ENCODE results near the gene UCK1.

Gene UCK1

GRCh38 chr9:131492070-131492469 lies 39.0 kb downstream of the UCK1 start:
- no peak for DNase-seq

DNA sequence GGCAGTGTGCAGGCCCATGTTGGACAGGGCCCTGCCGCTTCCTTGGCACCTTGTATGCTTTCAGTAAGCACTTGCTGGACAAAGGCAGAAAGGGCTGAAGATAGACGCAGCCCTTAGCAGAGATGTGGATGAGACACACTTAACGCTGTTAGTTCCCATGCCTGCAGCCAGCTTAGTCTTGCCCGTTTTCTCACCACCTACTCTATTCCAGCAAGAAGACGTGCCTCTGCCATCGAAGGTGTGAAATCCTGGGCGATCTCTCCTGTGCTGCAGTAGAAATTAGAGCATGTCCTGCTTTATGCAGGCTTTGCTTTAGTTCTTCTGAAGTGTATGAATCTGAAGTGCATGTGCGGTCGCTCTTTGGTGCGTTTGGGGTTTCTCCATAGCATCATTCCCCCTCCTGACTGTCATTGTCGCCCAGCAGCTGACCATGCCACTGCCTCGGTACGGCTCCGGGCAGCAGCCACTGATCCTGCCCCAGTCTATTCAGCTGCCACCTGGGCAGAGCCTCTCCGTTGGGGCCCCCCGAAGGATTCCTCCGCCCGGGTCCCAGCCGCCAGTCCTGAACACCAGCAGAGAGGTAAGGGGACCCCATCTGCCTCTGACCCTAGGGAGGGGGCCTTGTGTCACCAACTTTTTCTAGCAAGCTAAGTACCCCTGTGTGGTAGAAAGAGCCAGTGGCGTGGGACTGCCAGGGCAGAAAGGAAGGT lies 39.9 kb downstream of the UCK1 start:
- no peak for DNase-seq

DNA sequence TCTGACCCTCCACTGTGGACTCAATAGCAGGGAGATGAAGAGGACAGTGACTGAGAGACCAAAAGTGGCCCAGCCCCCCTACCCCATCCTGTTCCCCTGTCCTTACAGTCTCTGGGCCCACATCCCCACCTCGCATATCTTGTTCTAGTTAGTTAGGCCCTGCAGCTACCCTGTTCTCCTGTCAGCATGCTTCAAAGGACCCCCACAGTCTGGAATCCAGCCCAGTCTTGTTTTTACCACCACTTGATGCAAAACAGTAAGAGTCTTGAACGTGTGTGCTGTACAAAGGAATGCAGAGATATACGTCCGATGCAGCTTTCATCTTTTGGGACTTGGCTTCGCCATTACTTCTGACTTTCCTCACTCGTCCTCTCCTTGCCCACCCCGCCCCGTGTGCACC lies 40.5 kb downstream of the UCK1 start:
- no peak for DNase-seq

GRCh38 chr9:131487621-131488031 lies 43.4 kb downstream of the UCK1 start:
- no peak for DNase-seq

GRCh38 chr9:131487001-131487400 lies 44.1 kb downstream of the UCK1 start:
- DNase-seq, result no peak

GRCh38 chr9:131485728-131486422 lies 45.2 kb downstream of the UCK1 start:
- no peak for DNase-seq

- no peak for DNase-seq
Observed at GRCh38 chr9:131485206-131485605, 45.9 kb downstream of the UCK1 start.

GRCh38 chr9:131484560-131485185 lies 46.4 kb downstream of the UCK1 start:
- no peak for DNase-seq

GRCh38 chr9:131484051-131484445 lies 47.0 kb downstream of the UCK1 start:
- no peak for DNase-seq

GRCh38 chr9:131483319-131484050 lies 47.6 kb downstream of the UCK1 start:
- no peak for DNase-seq

DNA sequence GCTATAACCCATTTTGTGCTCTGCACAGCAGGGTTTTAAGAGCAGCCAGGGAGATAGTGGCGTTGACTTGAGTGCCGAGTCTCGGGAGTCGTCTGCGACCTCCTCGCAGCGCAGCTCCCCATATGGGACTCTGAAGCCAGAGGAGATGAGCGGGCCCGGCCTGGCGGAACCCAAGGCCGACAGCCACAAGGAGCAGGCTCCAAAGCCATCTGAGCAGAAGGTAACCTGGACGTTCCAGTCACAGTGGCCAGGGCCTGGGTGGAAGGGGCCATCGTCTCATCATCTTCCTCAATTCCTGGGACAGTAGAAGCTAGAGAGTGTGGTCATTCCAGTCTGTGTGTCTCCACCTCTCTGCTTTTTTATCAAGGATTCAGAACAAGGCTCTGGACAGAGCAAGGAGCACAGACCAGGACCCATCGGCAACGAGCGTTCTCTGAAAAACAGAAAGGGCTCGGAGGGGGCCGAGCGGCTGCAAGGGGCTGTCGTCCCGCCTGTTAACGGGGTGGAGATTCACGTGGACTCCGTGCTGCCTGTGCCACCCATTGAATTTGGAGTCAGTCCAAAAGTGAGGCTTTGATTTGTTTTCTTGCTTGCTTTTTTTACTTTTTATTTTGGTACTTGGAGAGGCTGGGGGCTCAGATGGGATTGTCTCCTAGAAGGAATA lies 48.6 kb downstream of the UCK1 start:
- DNase-seq, result no peak

DNA sequence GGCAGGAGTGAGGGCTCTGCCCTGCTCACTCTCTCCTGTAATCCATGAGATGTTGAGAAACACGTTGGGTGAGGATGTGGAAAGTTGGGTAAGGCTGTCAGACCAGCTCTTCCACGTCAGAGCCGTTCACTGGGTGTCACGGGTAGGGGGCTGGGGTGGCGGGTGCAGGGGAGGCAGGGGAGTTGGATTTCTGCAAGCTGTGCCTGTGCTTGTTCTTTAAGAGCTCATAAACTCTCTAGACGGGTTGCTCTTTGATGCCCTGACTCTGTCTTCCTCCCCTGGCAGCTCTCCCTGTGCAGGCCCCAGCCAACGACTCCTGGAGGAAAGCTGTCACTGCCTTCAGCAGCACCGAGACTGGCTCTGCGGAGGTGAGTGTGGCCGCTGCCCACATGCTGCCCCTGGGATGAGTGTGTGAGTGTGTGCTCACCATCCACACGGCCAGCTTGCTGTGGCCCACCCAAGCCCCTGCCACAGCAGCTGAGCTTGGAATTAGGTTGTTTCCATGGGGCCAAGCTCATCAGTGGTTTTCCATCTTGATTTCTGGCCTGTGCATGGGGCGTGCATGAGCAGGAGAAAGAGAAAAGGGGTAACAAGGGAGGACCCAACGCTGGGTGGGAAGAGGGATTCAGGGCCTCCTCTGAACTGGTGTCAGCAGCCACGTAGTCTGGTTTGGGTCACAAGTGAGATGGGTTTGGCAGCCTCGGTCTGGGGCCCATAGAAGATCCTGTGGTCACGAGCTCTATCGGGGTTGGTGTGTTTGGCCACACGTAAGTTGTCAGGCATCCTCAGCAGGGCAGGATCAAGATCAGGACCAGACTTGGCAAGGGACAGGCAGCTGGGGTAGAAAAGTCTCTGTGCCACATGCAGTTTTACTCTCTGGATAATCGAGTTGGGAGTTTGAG lies 49.4 kb downstream of the UCK1 start:
- DNase-seq, result no peak

DNA sequence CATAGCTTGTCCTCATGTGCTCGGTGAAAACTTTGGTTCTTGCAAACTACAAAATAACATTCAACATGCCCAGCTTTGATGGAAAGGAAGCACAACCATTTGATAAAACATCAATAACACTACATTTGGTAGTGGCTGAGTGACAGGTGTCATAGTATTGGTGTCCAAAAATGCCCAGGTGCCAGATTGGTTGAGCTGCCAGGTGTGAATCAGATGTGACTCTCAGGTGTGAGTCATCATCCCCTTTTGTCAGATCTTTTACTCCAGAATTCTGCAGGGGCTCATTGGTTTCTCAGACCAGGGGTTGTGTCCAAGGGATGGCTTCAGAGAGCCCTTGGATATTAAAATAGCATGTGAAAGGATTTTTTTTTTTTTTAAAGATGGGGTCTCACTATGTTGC lies 50.8 kb downstream of the UCK1 start:
- no peak for DNase-seq

DNA sequence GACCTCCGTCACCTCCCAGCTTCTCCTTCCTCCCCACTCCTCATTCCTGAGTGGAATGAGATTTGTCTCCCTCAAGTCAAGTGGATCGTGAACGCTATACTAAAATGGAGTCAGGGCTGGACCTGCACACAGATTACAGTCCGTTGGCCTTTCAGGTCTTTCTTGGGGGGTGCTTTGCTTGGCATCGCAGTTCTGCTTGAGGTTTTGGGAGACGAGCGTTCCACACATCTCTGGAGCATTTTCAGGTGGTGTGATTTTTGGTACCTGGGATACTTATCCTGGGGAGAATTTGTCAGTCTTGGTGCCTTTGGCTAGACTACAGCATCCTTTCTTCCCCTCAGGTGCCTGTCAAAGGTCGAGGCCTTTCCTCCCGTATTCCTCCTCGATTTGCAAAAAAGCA lies 52.2 kb downstream of the UCK1 start:
- DNase-seq, result no peak

- DNase-seq, result peak; percentile 4
Observed at GRCh38 chr9:131478421-131478868, 52.6 kb downstream of the UCK1 start.

DNA sequence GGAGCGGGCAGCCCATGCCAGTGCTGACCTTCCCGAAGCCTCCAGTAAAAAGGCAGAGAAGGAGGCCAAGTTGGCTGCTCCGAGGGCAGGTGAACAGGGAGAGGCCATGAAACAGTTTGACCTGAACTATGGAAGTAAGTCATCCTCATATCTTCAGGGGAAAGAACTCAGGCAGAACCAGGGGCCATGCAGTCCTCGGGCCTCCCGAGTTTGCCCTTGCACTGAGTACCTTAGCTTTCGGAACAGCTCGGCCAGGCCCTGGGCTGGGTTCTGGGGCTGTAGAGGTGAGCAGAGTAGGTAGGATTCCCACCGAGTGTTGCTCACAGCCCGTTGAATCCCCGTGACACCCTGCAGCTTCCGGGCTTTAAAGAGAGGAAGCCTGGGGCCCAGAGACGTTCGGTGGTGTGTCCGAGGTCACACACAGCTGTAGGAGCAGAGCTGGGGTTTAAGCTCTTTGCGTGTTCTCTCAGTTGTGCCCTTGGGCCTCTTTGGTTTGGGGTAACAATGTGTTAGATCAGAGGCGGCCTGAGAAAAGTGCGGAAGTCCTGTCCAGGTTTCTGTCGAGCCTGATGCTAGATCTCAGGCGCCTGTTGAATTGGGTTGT lies 53.1 kb downstream of the UCK1 start:
- no peak for DNase-seq

- DNase-seq, result no peak
Observed at GRCh38 chr9:131477367-131477766, 53.7 kb downstream of the UCK1 start.

DNA sequence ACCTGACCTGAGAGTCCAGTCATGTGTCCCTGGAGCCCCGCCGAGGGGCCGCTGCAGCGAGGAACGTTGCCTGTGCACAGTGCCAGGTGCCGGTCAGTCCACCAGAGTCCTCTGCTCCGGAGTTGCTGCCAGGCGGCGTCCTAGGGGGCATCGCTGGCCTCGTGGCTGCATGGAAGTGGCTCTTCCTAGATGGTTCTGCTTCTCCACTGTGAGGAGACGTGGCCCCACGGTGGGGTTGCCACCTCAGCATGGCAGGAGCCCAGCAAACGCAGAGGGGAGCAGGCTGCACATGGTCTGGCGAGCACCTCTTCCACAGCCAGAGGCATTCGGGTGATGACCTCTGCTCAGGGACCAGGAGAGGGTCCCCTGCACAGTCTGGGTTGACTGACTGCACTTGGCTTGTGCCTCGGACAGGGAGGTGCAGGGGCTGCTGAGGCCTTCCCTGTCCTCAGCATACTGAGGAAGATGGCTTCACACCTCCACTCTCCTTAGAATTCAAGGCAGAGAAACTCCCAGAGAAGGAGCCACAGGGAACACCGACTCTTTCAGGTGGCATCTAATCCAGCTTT lies 54.2 kb downstream of the UCK1 start:
- no peak for DNase-seq

GRCh38 chr9:131475956-131476776 lies 54.9 kb downstream of the UCK1 start:
- no peak for DNase-seq

Measured in kidney glomerular epithelial cell (primary cell).